SK-N-DZ (cell line): Measurements from ENCODE around the gene RCBTB2.

Experiments
- DNase-seq: peaks from one replicate; pipeline ENCODE4 v3.0.0-alpha.2; 2015; ENCODE audit warnings: low spot score

RCBTB2 gene

DNA sequence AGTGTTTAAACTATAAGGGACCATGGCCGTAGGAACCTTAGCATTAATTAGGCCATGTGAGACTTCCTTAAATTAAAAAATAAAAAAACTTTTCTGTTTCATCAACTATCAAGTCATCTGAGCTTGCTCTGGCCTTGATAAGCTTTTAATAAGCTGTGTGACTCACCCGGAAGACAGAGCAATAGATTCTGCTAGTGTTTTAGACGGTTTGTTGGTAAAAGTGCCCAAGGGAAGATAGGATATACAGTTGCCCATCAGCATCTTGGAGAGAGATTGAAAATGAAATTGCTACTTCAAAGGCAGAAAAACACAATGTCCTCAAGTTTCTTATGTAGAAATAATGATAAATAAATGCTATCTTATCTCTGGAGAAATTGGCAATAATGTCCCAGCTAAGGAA is 31.2 kb upstream of the RCBTB2 start:
- DNase-seq = no peak

DNA sequence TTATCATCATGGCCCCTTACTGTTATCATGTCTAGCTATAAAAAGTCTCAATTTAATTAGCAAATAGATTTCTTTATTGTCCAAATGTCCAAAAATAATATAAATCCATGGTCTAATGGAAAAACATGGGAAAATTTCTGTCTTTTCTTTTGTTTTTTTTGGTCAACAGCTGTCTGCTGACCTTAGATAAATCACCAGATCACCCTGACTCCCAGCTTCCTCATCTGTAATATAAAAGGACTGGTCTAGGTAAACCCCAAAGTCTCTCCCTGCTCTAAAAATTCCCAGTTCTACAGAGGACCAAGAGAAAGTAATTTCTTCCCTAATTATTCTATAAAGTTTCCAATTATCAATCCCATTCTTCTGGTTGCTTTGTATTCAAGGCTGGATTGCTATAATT is 30.7 kb upstream of the RCBTB2 start:
- no peak for DNase-seq

DNA sequence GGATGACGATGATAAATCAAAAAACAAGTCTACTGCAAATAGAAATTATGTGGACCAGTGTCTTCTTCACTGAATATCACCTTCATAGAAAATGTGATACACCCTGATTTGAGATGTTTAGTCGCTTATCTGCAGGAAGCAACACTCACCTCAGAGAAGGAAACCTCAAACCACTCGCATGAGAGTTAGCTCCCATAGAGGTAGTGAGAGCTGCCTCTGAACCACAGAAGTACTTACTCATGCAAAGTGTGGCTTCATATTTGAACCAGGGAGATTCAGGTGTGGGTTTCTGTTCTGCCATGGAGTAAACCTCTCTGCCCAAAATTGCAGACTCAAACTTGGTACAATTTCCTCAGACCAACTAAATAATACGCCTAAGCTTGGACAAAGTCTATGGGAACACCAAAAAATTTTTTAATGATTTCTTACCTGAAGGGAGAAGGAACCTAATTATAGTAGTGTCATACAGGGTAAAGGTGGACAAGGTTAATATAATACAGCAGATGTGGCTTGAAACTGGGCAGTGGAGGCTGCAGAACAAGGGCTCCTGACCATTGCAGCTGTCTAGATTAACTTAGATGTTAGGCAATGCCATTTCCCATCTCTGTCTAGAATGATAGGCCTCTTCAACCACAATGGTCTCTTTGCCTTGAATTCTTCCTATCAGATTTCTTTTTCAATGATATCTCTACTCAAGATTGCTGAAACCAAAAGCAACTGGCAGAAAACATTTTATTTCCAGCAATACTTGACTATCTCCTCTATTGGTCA is 29.6 kb upstream of the RCBTB2 start:
- DNase-seq = no peak

DNA sequence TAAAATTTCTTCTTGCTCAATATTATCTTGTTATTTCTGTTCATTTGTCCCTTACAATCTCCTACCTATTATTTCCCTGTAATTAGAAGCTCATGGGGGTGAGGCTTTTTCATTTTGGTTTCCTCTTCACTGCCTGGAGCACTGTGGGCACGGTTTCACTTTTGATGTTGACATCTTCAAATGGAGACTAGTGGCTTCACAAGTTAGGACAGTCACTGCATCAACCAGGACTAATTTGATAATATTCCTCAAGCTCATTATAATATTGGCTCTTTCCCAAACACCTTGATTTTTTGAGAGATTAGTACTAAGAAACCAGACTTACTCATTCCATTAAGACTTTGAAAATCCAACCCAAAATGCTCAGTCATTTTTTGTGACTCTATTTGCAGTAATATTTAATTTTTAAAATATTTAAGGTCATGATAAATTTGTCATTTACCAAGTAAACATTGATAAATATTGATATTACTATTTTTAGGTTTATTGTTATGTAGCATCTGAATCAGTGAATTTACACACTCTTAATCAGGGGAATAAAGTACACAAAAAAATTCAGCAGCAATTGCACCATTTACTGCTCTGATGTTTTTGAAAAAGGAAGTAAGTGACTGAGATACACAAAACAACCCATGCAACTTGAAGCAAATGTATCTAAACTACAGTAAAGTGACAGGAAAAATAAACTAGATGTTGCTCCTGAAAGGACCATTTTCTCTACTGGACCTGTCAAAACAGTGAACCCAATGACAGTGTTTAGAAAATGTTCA is 28.8 kb upstream of the RCBTB2 start:
- no peak for DNase-seq

DNA sequence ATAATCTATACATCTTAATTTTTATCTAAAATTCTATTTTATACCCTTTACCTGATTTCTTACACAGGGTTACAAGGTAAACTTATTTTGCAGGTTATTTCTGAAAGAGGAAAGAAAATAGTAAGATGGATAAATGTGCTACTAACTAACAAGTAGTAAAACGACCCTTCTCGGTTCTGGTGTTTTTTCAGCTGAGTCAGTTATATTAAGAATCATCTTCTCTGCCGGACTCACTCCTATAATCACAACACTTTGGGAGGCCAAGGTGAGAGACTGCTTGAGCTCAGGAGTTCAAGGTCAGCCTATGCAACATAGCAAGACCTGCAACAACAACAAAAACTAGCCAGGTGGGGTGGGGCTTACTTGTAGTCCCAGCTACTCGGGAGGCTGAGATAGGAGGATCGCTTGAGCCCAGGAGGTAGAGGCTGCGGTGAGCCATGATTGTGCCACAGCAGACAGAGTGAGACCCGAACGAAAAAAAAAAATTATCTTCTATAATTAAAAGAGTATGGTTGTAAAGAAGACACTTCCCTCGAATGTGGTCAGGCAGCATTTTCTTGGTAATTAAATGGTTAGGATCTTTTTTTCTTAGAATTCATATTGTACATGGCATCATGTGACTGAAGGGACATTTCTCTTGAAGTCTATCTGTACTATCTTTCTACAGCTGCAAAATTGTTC is 27.9 kb upstream of the RCBTB2 start:
- no peak for DNase-seq

DNA sequence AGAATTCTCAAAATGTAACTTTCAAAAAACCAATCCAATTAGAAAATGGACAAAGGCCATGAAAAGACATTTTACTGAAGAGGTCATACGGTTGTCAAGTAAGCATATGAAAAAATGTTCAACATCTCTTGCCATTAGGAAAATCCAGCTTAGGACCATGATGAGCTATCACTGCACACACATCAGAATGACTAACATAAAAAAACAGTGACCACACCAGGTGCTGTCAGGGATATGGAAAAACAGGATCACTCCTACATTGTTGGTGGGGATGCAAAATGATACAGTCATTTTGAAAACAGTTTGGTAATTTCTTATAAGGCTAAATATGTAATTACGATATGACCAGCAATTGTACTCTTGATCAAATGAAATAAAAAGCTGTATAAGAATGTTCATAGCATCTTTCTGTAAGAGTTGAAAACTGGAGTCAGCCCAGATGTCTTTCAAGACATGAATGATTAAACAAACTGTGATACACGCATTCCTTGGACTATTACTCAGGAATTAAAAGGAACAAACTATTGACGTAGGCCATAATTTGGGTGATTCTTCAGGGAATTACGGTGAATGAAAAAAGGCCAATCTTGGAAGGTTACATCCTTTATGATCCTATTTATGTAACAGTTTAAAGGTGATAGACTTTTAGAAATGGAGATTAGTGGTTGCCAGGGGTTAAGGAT is 26.9 kb upstream of the RCBTB2 start:
- DNase-seq = no peak

DNA sequence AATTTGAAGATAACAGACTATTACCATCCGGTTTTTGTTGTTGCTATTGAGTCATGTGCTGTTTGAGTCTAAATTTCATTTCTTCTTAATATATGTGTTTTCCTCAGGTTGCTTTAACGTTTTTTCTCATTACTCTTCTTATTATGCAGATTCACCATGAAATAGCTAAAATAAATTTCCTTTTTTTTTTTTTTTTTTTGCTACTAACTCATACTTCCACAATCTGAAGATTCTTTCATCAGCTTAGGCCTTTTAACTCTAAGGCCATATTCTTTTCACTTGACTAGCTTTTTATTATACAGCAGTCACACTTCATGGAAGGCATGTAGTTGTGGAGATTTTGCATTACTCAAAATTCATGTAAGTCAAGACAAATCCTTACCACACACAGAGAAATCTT is 23.9 kb upstream of the RCBTB2 start:
- DNase-seq = no peak

DNA sequence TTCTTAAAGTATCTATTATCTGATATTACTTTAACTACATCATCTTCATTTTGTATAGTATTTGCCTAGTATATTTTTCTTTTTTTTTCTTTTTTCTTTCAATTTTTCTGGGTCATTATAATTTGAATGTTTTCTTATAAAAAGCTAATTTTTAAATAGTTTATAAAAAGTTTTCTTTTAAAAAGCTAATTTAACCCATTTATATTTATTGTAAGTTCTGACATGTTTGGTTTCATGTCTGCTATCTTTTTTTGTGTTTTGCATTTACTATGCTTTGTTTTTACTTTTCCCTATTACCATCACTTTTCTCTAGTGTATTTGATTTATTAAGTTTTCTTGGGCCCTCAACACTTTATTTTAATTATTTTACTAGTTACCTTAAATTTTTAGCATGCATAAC is 22.6 kb upstream of the RCBTB2 start:
- no peak for DNase-seq

DNA sequence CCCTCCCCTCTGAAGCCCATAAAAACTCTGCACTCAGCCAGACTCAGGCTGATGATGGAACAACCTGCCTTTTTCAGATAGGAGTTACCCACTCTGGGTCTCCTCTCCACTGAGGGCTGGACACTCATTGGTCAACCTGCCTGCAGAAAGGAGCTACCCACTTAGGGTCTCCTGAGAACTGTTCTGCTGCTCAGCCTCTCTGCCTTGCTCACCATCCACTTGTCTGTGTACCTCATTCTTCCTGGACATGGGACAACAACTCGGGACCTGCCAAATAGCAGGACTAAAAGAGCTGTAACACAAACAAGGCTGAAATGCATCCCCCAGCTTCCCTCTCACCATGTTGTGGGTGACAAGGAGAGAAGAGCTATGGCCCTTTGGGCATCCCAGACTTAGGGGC is 18.4 kb upstream of the RCBTB2 start:
- DNase-seq = no peak

DNA sequence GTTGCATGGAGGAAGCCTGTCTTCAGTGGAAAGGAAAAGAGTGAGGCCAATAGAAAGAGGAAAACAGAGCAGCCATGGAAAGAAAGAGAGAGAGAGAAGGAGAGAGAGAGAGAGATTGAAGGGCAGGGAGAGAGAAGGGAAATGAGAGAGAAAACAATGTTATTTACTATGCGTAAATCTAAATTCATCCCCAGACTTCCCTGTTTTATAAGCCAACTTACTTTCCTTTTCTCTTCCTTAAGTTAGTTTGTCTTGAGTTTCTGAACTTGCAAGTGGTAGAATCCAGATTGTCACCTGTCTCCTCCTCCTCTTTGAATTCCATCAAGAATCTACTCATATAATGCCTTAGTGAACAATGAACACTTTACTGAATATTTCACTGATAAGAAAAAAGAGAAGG is 16.8 kb upstream of the RCBTB2 start:
- DNase-seq = no peak

DNA sequence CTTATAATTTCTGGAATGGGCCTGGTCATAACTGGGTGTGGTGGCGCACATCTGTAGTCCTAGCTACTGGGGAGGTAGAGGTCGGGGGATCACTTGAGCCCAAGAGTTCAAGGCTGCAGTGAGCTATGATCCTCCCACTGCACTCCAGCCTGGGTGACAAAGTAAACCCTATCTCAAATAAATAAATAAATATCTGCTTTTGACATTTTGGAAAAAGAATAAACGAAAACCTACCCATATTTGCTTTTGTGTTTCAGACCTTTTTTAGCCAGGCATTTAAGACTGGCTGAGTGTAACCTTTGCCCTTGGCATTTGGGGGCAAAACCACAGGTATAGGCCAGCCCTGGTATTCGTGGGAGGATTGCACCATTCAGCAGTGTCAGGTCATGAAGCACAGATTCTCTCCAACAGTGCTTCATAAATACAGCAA is 14.8 kb upstream of the RCBTB2 start:
- no peak for DNase-seq

DNA sequence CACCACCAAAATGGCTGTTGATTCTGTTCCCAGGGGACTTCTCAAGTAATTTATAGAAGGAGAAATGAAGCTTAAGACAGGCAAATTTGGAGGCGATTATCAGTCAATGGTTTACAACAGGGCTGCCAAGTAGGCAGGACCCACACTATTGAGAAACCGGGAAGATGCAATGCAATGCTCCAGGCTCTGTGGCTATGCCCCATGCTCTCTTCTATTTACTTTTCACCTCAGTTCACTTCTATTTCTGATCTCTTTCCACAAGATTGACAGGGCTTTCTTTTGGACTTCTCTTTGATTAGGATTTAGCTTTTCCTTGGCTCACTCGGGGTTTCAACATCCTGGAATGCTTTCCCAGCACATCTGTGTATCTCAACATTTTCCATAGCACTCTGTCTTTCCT is 12.7 kb upstream of the RCBTB2 start:
- DNase-seq = no peak

DNA sequence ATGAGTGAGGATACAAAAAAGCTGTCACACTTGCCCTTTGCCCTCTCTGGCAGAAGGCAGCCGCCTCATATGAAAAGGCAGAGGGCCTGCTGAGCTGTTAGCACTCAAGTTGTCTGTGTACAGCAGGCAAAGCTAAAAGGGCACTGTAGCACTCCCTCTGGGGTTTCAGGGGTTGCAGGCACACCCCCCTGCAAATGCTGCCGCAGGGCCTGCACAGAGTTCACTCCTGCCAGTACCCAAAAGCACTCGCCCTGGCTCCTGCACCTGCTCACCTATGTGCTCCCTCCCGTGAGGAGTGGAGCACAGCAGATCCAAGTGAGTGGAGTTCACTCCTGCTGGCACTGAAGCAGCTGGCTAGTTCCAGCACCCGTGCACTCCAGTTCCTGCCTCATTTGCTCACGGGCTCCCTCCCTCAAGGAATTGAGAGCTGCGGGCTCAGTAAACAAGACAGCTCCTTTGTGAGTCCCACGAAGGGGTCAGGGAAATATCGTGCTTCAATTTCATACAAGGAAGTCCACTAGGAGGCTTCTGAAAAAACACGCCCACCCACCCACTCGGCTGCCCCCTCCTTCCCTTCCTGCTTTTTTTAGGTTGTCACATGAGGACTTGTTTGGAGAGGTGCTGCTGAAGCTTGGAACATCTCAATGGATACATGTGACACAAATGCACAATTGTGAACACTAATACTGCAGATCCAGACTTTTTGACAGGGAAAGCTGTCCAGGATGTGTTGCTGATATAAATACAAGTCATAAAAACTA is 9.9 kb upstream of the RCBTB2 start:
- DNase-seq = peak; percentile 69

DNA sequence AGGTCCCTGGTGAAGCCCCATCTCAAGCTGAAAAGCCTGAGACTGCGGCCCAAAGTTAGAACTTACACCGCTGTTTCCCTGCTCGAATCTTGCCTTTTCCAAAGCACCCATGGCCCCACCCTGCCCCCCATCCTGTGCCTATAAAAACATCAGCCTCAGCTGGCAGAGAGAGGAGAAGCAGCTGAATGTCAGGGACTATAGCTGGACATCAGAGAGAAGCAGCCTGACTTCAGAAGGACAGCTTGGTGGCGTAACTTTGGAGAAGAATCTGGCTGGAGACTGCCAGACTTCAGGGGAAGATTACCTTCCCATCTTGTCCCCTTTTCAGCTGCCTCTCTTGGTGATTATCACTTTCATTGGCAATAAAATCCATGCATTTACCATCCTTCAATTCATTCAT is 9.3 kb upstream of the RCBTB2 start:
- DNase-seq = no peak

DNA sequence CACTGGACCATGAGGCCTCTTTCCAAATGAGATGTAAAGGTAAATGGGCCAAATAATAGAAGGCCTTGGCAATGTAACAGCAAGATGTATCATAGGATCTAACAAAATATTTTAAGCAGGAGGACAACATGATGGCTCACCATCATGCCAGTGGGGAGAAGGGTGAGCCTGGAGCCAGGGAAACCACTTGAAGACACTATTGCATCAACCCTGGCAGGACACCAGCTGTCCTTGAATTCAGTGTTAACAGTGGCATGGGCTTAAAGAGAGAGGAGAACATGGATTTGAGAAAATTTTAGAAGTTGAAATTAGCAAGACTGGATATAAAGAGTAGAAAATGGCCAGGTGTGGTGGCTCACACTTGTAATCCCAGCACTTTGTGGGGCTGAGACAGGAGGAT is 6.7 kb upstream of the RCBTB2 start:
- DNase-seq = no peak

DNA sequence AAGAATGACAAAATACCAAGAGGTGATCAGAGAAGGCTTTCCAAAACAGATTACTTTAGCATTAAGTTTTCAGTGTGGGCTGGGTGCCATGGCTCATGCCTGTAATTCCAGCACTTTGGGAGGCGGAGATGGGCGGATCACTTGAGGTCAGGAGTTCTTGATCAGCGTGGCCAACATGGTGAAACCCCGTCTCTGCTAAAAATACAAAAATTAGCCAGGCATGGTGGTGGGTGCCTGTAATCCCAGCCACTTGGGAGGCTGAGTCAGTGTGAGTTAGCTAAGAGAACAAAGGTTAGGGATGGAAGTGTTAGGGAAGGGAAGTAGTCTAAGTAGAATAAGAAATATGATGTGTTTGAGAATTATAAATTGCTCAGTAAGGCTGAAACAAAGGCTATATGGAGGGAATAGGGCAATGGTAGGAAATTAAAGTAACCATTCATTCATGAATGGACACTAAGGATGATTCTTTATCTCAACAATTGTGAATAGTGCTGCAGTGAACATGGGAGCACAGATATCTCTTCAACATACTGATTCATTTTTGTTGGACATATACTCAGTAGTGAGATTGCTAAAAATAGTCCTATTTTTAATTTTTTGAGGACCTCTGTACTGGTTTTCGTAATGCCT is 3.9 kb upstream of the RCBTB2 start:
- no peak for DNase-seq

DNA sequence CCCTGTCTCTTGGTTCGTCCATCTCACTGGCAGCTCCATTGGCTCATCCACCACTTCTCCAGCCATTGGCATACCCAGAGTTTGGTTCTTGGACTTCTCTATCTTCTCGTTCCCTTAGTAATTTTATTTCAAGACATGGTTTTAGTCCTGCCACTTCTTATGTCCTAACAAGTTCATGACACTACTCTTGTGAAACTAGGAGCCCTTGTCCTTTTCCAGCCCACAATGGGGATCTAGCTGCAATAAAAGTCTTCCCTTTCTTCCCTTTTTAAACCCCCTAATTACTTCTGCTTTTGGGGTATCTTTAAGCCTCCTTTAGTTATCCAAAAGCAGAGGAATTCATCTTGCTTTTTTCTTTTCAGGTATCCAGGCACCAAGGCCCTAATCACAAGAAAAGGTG is 2.9 kb upstream of the RCBTB2 start:
- DNase-seq = no peak

DNA sequence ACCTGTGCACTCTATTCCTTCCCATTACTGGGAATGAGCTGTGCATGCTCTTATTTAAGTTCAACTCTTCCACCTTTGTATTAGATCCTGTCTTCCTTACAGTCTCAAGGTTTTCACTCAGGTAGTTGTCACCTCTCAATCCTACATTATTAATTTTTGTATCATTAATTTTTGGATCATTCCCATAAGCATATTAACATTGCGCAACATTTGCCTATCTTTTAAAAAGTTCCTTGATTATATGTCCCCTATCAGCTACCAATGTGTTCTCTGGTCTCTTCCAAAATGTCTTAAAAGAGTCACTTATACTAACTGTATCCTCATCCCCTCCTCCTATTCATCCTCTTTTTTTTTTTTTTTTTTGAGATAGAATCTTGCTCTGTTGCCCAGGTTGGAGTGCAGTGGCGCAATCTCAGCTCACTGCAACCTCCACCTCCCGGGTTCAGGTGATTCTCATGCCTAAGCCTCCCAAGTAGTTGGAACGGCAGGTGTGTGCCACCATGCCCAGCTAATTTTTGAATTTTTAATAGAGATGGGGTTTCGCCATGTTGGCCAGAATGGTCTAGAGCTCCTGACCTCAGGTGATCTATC is 2.1 kb upstream of the RCBTB2 start:
- DNase-seq = no peak

DNA sequence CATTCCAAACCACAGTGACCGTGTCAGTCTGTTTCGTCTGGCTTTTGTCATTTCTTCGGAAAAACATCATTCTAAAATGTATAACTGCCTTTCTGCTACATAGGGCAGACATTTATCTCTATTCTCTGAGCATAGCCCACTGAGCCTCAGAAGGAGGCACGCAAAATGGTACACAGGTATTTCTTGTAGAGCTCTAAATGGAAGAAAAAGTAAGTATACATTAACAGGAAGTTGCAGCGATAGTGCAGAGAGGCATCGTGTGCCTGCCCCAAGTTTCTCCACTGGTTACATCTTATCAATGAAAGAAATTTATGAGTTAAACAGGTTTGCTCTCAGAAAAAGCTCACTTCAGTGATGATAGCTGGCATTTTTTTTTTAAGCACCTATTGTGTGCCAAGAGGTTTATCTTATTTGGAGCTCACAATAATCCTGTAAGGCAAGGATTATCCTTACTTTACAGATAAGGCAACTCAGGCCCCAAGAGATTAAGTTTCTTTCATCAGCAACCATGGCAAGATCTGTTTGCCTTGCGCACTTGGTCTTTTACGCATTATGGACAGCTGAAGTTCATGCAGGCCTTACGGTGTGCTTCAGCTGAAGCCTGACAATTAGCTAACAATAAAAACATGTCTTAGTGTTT is 1.2 kb upstream of the RCBTB2 start:
- DNase-seq = no peak

DNA sequence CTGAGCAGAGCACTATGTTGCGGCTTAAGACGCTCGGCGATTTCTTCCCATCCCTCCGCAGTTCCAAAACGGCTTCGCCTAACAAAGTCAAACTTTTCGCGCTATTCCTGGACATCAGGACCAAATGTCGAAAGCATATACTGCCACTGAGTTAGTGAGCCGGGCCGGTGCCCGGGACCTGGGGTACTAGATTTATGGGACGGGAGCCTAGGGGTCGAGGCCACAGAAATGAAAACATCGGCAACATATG is 699 bp downstream of the RCBTB2 start:
- no peak for DNase-seq
